H1 (cell line): Measurements from ENCODE around the gene PLCH2. TPM values are rescaled to one million over a fixed set of nuclear protein-coding genes. Genes with fewer than 3 reads are reported as not detected.

Experiments used
- CTCF ChIA-PET: fragments of 300-600 bp; sonication (Branson Sonifier 250); formaldehyde crosslinking; loops from one replicate; lab custom pipeline; 2021; ENCODE audit not compliant: partially characterized antibody; lab: Charles Lee
- POLR2A ChIA-PET: fragments of 300-600 bp; sonication (Branson Sonifier 250); formaldehyde crosslinking; loops from one replicate; lab custom pipeline; 2021; ENCODE audit warnings: inconsistent platforms; ENCODE audit not compliant: partially characterized antibody; lab: Charles Lee
- DNase-seq, 2 experiments: peaks; one replicate each; pipeline versions ENCODE4 v3.0.0 to v3.0.0-alpha.2; 2010 to 2022; ENCODE audit warnings: low spot score in 2 of 2, low read depth in 1 of 2, mixed read lengths in 1 of 2
- FAIRE-seq: peaks from 2 replicates; lab custom pipeline; 2011; peaks lifted over from hg19 to GRCh38; lab: Jason Lieb, UNC
- H2AFZ ChIP-seq: 2 replicates; pipeline ENCODE4 v1.8.1; 2012; ENCODE audit warnings: low read length, inconsistent platforms
- H2AK5ac ChIP-seq: 2 replicates; pipeline ENCODE4 v1.6.1; 2013; ENCODE audit warnings: low read depth, low read length
- H2BK120ac ChIP-seq: replicated peaks from 2 replicates; pipeline ENCODE3; 2013; ENCODE audit warnings: low read depth, low read length, inconsistent platforms
- H2BK12ac ChIP-seq: 2 replicates; pipeline ENCODE4 v1.6.1; 2013; ENCODE audit warnings: low read depth, low read length
- H2BK15ac ChIP-seq: 2 replicates; pipeline ENCODE4 v1.6.1; 2013; ENCODE audit warnings: low read length
- H2BK20ac ChIP-seq: 2 replicates; pipeline ENCODE4 v1.6.1; 2013; ENCODE audit warnings: low read length
- H2BK5ac ChIP-seq: 2 replicates; pipeline ENCODE4 v1.6.1; 2013; ENCODE audit warnings: low read depth, low read length
- H3K14ac ChIP-seq: 2 replicates; pipeline ENCODE4 v1.6.1; 2013; ENCODE audit warnings: inconsistent platforms; ENCODE audit not compliant: insufficient read length
- H3K18ac ChIP-seq: 2 replicates; pipeline ENCODE4 v1.6.1; 2013; ENCODE audit warnings: low read length; ENCODE audit errors: extremely low read depth
- H3K23ac ChIP-seq: 2 replicates; pipeline ENCODE4 v1.6.1; 2013; ENCODE audit warnings: inconsistent platforms; ENCODE audit not compliant: insufficient read length
- H3K23me2 ChIP-seq: 2 replicates; pipeline ENCODE4 v1.6.1; 2013; ENCODE audit warnings: low read depth, low read length
- H3K27ac ChIP-seq: 2 replicates; pipeline ENCODE4 v1.6.1; 2011; ENCODE audit warnings: low read depth, low read length, inconsistent platforms
- H3K27me3 ChIP-seq, 4 experiments: replicated peaks in 1 of 4; 1 replicate in 1 of 4; 2 replicates in 3 of 4; pipeline versions ENCODE4 v1.6.1 to v1.8.1; 2011 to 2013; ENCODE audit warnings: low read length in 3 of 4, mild to moderate bottlenecking in 3 of 4, inconsistent platforms in 2 of 4, mixed read lengths in 2 of 4, moderate library complexity in 1 of 4; ENCODE audit not compliant: control insufficient read depth in 3 of 4, insufficient read depth in 3 of 4; ENCODE audit errors: extremely low read depth in 1 of 4
- H3K36me3 ChIP-seq, 4 experiments: 2 replicates each; pipeline versions ENCODE4 v1.6.1 to v1.8.1; 2011 to 2013; ENCODE audit warnings: mild to moderate bottlenecking in 4 of 4, low read length in 3 of 4, moderate library complexity in 2 of 4, control low read depth in 1 of 4, inconsistent platforms in 1 of 4; ENCODE audit not compliant: insufficient read depth in 4 of 4, control insufficient read depth in 2 of 4
- H3K4ac ChIP-seq: replicated peaks from 2 replicates; pipeline ENCODE3; 2013; ENCODE audit warnings: low read length, low read depth, mixed read lengths, inconsistent platforms; ENCODE audit not compliant: insufficient read length
- H3K4me1 ChIP-seq, 4 experiments: replicated peaks in 1 of 4; 1 replicate in 1 of 4; 2 replicates in 3 of 4; pipeline versions ENCODE4 v1.6.1 to v1.8.1; 2011 to 2013; ENCODE audit warnings: low read length in 3 of 4, inconsistent platforms in 2 of 4, mixed read lengths in 1 of 4; ENCODE audit not compliant: insufficient read depth in 4 of 4, control insufficient read depth in 3 of 4
- H3K4me2 ChIP-seq, 2 experiments: 2 replicates each; pipeline versions ENCODE4 v1.6.1 to v1.8.1; 2011 to 2013; ENCODE audit warnings: low read depth in 2 of 2, low read length in 2 of 2, control low read depth in 1 of 2, inconsistent platforms in 1 of 2, mild to moderate bottlenecking in 1 of 2; ENCODE audit not compliant: insufficient read depth in 1 of 2
- H3K4me3 ChIP-seq, 4 experiments: fragments of 200-600, 300-600 bp in 1 of 4; sonication (generic), shearing (Covaris generic), sonication (Bioruptor Twin) in 1 of 4; 2 replicates each; pipeline versions ENCODE4 v1.5.1 to v1.8.1; 2011 to 2016; ENCODE audit warnings: low read length in 4 of 4, low read depth in 3 of 4, control low read depth in 2 of 4, inconsistent platforms in 2 of 4, mild to moderate bottlenecking in 2 of 4, mixed read lengths in 1 of 4, moderate library complexity in 1 of 4; ENCODE audit not compliant: insufficient read depth in 2 of 4; ENCODE audit errors: extremely low read depth in 1 of 4
- H3K56ac ChIP-seq: replicated peaks from 2 replicates; pipeline ENCODE3; 2013; ENCODE audit warnings: low read depth, mild to moderate bottlenecking, mixed read lengths, low read length, inconsistent platforms; ENCODE audit not compliant: insufficient read length
- H3K79me1 ChIP-seq: 2 replicates; pipeline ENCODE4 v1.6.1; 2013; ENCODE audit warnings: low read depth, low read length, control low read depth
- H3K79me2 ChIP-seq, 2 experiments: 2 replicates each; pipeline versions ENCODE4 v1.6.1 to v1.8.1; 2012 to 2013; ENCODE audit warnings: low read length in 2 of 2, mild to moderate bottlenecking in 2 of 2, inconsistent platforms in 1 of 2; ENCODE audit not compliant: insufficient read depth in 2 of 2, control insufficient read depth in 1 of 2
- H3K9ac ChIP-seq, 4 experiments: replicated peaks in 1 of 4; 1 replicate in 1 of 4; 2 replicates in 3 of 4; pipeline versions ENCODE4 v1.6.1 to v1.8.1; 2011 to 2013; ENCODE audit warnings: low read depth in 3 of 4, low read length in 3 of 4, control low read depth in 2 of 4, mild to moderate bottlenecking in 2 of 4, moderate library complexity in 2 of 4, inconsistent platforms in 1 of 4; ENCODE audit errors: extremely low read depth in 1 of 4
- H3K9me3 ChIP-seq, 2 experiments: 2 replicates each; pipeline versions ENCODE4 v1.6.1 to v1.8.1; 2012 to 2013; ENCODE audit warnings: mild to moderate bottlenecking in 2 of 2, moderate library complexity in 2 of 2, control low read depth in 1 of 2, inconsistent platforms in 1 of 2, low read depth in 1 of 2, low read length in 1 of 2, mixed read lengths in 1 of 2; ENCODE audit not compliant: insufficient read depth in 2 of 2
- H4K20me1 ChIP-seq, 2 experiments: replicated peaks in 1 of 2; 2 replicates each; pipeline versions ENCODE3 to v1.8.1; 2011 to 2013; ENCODE audit warnings: inconsistent platforms in 2 of 2, low read length in 2 of 2, mild to moderate bottlenecking in 1 of 2; ENCODE audit not compliant: insufficient read depth in 2 of 2, control insufficient read depth in 1 of 2
- H4K5ac ChIP-seq: 2 replicates; pipeline ENCODE4 v1.6.1; 2013; ENCODE audit warnings: low read length, low read depth, mixed read lengths, inconsistent platforms; ENCODE audit not compliant: insufficient read length
- H4K8ac ChIP-seq: 2 replicates; pipeline ENCODE4 v1.8.0; 2013; ENCODE audit warnings: mild to moderate bottlenecking, moderate library complexity, low read length, inconsistent platforms; ENCODE audit not compliant: insufficient read depth; ENCODE audit errors: extremely low read depth
- H4K91ac ChIP-seq: replicated peaks from 2 replicates; pipeline ENCODE3; 2013; ENCODE audit warnings: low read length, mixed read lengths, inconsistent platforms; ENCODE audit not compliant: insufficient read length
- CREB1 ChIP-seq: IDR thresholded peaks from 2 replicates; pipeline ENCODE4 v1.6.1; 2012; ENCODE audit warnings: inconsistent platforms
- EP300 ChIP-seq, 2 experiments: IDR thresholded peaks; 1 replicate in 1 of 2; 2 replicates in 1 of 2; pipeline ENCODE4 v1.6.1; 2011 to 2012; ENCODE audit warnings: low read depth in 2 of 2, low read length in 2 of 2, mild to moderate bottlenecking in 2 of 2, borderline replicate concordance in 1 of 2, inconsistent platforms in 1 of 2, moderate library complexity in 1 of 2
- KDM5A ChIP-seq: fragments of 200-600 bp; IDR thresholded peaks from 2 replicates; pipeline ENCODE4 v1.7.1; 2012; ENCODE audit warnings: mild to moderate bottlenecking, low read length, inconsistent platforms, mixed read lengths
- RAD21 ChIP-seq, 2 experiments: IDR thresholded peaks in 1 of 2; conservative IDR thresholded peaks in 1 of 2; 2 replicates each; pipeline ENCODE4 v1.6.1; 2011; ENCODE audit warnings: low read depth in 2 of 2, low read length in 2 of 2, improper control_type of control experiment in 1 of 2, inconsistent platforms in 1 of 2, mild to moderate bottlenecking in 1 of 2, moderate library complexity in 1 of 2
- SIN3A ChIP-seq, 2 experiments: IDR thresholded peaks in 1 of 2; conservative IDR thresholded peaks in 1 of 2; 2 replicates each; pipeline ENCODE4 v1.6.1; 2011 to 2012; ENCODE audit warnings: low read length in 2 of 2, improper control_type of control experiment in 1 of 2, low read depth in 1 of 2, mild to moderate bottlenecking in 1 of 2
- SP2 ChIP-seq: IDR thresholded peaks from 2 replicates; pipeline ENCODE4 v1.6.1; 2012; ENCODE audit warnings: mild to moderate bottlenecking, low read length, inconsistent platforms
- WGBS, 2 experiments: shearing (Covaris generic) in 1 of 2; methylation state at CpG; one replicate each; pipeline versions ENCODE4 v1.1.6 to v1.1.7; 2013 to 2015; ENCODE audit warnings: low lambda C conversion rate in 2 of 2, mixed read lengths in 2 of 2, inconsistent platforms in 1 of 2, low coverage in 1 of 2, missing lambda C conversion rate in 1 of 2; ENCODE audit not compliant: insufficient replicate concordance in 2 of 2, insufficient coverage in 1 of 2, insufficient read length in 1 of 2; ENCODE audit errors: extremely low coverage in 1 of 2, missing lambda C conversion rate in 1 of 2; 5-methylcytosine and 5-hydroxymethylcytosine counted together
- polyA plus RNA-seq, 7 experiments: library from polyadenylated mRNA; depleted of rRNA in 3 of 7; stranded (reverse) in 5 of 7; unstranded in 2 of 7; fragments of >200 nt in 5 of 7; fragments of 200-250 nt in 2 of 7; gene quantifications; 1 replicate in 5 of 7; 2 replicates in 1 of 7; 4 replicates in 1 of 7; pipeline versions ENCODE4 v1.2.1 to v1.2.3, GENCODE V29; 2011 to 2013; ENCODE audit warnings: missing spikeins in 2 of 7, mixed read lengths in 2 of 7
- total RNA-seq: library from RNA; stranded (reverse); fragmentation: NEBNext Ultra II Directional; extraction: Animal tissue kit (Norgen Biotek cat#: 25700); gene quantifications from 2 replicates; pipeline ENCODE4 v1.2.1, GENCODE V29; 2021

PLCH2 gene
- total and polyA plus RNA-seq, 2 of the 8 experiments (the other 6 are each of a cell fraction or from before 2014, with no cell fraction given): 0.14 to 0.19 TPM

GRCh38 chr1:2512862-2513421 is 36.9 kb downstream of the PLCH2 start:
- peaks cover 14 to 61% (median 35%) of the 10 kb centered on the region in 4 experiments; a peak in 7 of 8 replicates for H3K36me3 ChIP-seq
- no peaks in the 10 kb centered on the region for H3K4me1 ChIP-seq
- H2BK5ac ChIP-seq: no peak overlapping the region
- H3K79me2 ChIP-seq: no peaks in the 10 kb centered on the region
- H3K23me2 ChIP-seq: no peaks in the 10 kb centered on the region
- H2AFZ ChIP-seq: no peak overlapping the region
- no peak overlapping the region for H3K18ac ChIP-seq
- H2BK12ac ChIP-seq: no peak overlapping the region
- no peak overlapping the region for H3K4ac ChIP-seq
- no peak overlapping the region for H3K4me2 ChIP-seq
- no peak overlapping the region for H2BK20ac ChIP-seq
- no peak overlapping the region for H3K14ac ChIP-seq
- H4K91ac ChIP-seq: no peak overlapping the region
- WGBS, 2 experiments: 92% methylated on average over 31 of the region's 31 CpGs; no CpG with 5 or more reads in 1 of the 2 experiments
- H3K9ac ChIP-seq: no peak overlapping the region
- no peak overlapping the region for H2AK5ac ChIP-seq
- DNase-seq (no peak), FAIRE-seq (no peak)
- H3K23ac ChIP-seq: no peak overlapping the region
- H3K79me1 ChIP-seq: no peaks in the 10 kb centered on the region; the same call in none of the 2 replicates
- H4K8ac ChIP-seq: no peak overlapping the region
- CTCF ChIA-PET: interaction anchor here (2.5 kb wide), 1 partner anchor 11 kb away, joined by 9 read pairs; no protein-coding TSS in a partner anchor
- POLR2A ChIA-PET: no interaction called here
- H3K56ac ChIP-seq: no peak overlapping the region
- H3K27ac ChIP-seq: no peak overlapping the region
- no peak overlapping the region for H3K4me3 ChIP-seq
- H3K9me3 ChIP-seq: no peaks in the 10 kb centered on the region
- H4K20me1 ChIP-seq: peaks cover 2 to 15% of the 10 kb centered on the region in 2 experiments
- no peak overlapping the region for H2BK15ac ChIP-seq
- no peak overlapping the region for H2BK120ac ChIP-seq
- no peaks in the 10 kb centered on the region for H3K27me3 ChIP-seq
- H4K5ac ChIP-seq: no peak overlapping the region
- TF ChIP-seq SP2 (no peak), RAD21 (IDR thresholded peaks at IDR 0.05 in 1 of 2, conservative IDR thresholded peaks at IDR 0.05 in 1 of 2; ENCODE audit: low read depth in 2 of 2, low read length in 2 of 2) (no peak), KDM5A (no peak), CREB1 (no peak), SIN3A (conservative IDR thresholded peaks at IDR 0.05 in 1 of 2, IDR thresholded peaks at IDR 0.05 in 1 of 2; ENCODE audit: low read depth in 1 of 2, low read length in 2 of 2) (no peak), EP300 (IDR thresholded peaks at IDR 0.05; ENCODE audit: borderline replicate concordance in 1 of 2, low read depth in 2 of 2, low read length in 2 of 2) (no peak)
